ENCODE measurements around the gene SH3PXD2B.

SH3PXD2B gene

GRCh38 chr5:172454358-172455086, at the start of gene SH3PXD2B:
Gene SH3PXD2B (minus strand): TSS chr5:172454525. CDS start chr5:172454352, 173 bp downstream.
- peak; percentile 43 for DNase-seq (ENCODE audit: low read depth)

- DNase-seq (ENCODE audit: low read depth): no peak
These were observed 48.6 kb upstream of the SH3PXD2B start for GRCh38 chr5:172502969-172503368.

GRCh38 chr5:172502410-172502809, 48.1 kb upstream of the SH3PXD2B start:
- DNase-seq (ENCODE audit: low read depth): no peak

GRCh38 chr5:172501708-172502320, 47.5 kb upstream of the SH3PXD2B start:
- no peak for DNase-seq (ENCODE audit: low read depth)

- DNase-seq (ENCODE audit: low read depth): no peak
These were observed 45.0 kb upstream of the SH3PXD2B start for GRCh38 chr5:172499287-172499686.

GRCh38 chr5:172498431-172499129, 44.3 kb upstream of the SH3PXD2B start:
- DNase-seq (ENCODE audit: low read depth): no peak

- DNase-seq (ENCODE audit: low read depth): no peak
These were observed 43.4 kb upstream of the SH3PXD2B start for GRCh38 chr5:172497591-172498255.

GRCh38 chr5:172496671-172497371, 42.5 kb upstream of the SH3PXD2B start:
- DNase-seq (ENCODE audit: low read depth): no peak

GRCh38 chr5:172494630-172495505, 40.5 kb upstream of the SH3PXD2B start:
- DNase-seq (ENCODE audit: low read depth): no peak

GRCh38 chr5:172493906-172494305, 39.6 kb upstream of the SH3PXD2B start:
- no peak for DNase-seq (ENCODE audit: low read depth)

GRCh38 chr5:172493461-172493860, 39.1 kb upstream of the SH3PXD2B start:
- DNase-seq (ENCODE audit: low read depth): no peak

- DNase-seq (ENCODE audit: low read depth): no peak
These were observed 38.7 kb upstream of the SH3PXD2B start for GRCh38 chr5:172493002-172493401.

- no peak for DNase-seq (ENCODE audit: low read depth)
These were observed 37.9 kb upstream of the SH3PXD2B start for GRCh38 chr5:172492097-172492840.

GRCh38 chr5:172491481-172491880, 37.2 kb upstream of the SH3PXD2B start:
- DNase-seq (ENCODE audit: low read depth): no peak

- no peak for DNase-seq (ENCODE audit: low read depth)
These were observed 36.5 kb upstream of the SH3PXD2B start for GRCh38 chr5:172490514-172491461.

- no peak for DNase-seq (ENCODE audit: low read depth)
These were observed 33.9 kb upstream of the SH3PXD2B start for GRCh38 chr5:172488221-172488620.

GRCh38 chr5:172487671-172488070, 33.3 kb upstream of the SH3PXD2B start:
- no peak for DNase-seq (ENCODE audit: low read depth)

GRCh38 chr5:172486912-172487311, 32.6 kb upstream of the SH3PXD2B start:
- no peak for DNase-seq (ENCODE audit: low read depth)

- DNase-seq (ENCODE audit: low read depth): no peak
These were observed 32.1 kb upstream of the SH3PXD2B start for GRCh38 chr5:172486451-172486850.
